Measurements from ENCODE around the gene CAPG.
A peak's percentile ranks its signal among the peaks of the same experiment; 100 is the strongest.

The CAPG gene

GRCh38 chr2:85438201-85439024 lies 28.2 kb upstream of the CAPG start:
- no peak for DNase-seq

- DNase-seq, result peak; percentile 48
These were observed 27.5 kb upstream of the CAPG start for GRCh38 chr2:85437488-85438200.

- DNase-seq, result no peak
These were observed 26.8 kb upstream of the CAPG start for GRCh38 chr2:85436836-85437487.

- no peak for DNase-seq
These were observed 26.0 kb upstream of the CAPG start for GRCh38 chr2:85435981-85436835.

GRCh38 chr2:85435220-85435958 lies 25.2 kb upstream of the CAPG start:
- DNase-seq, result no peak

GRCh38 chr2:85434696-85435095 lies 24.5 kb upstream of the CAPG start:
- DNase-seq, result no peak

GRCh38 chr2:85433511-85434089 lies 23.4 kb upstream of the CAPG start:
- peak; percentile 70 for DNase-seq

- peak; percentile 56 for DNase-seq
These were observed 21.5 kb upstream of the CAPG start for GRCh38 chr2:85431570-85432205.

- peak; percentile 89 for DNase-seq
These were observed 20.8 kb upstream of the CAPG start for GRCh38 chr2:85430752-85431569.

- no peak for DNase-seq
These were observed 19.7 kb upstream of the CAPG start for GRCh38 chr2:85429924-85430289.

GRCh38 chr2:85429213-85429923 lies 19.2 kb upstream of the CAPG start:
- no peak for DNase-seq

- no peak for DNase-seq
These were observed 18.2 kb upstream of the CAPG start for GRCh38 chr2:85428343-85428881.

- no peak for DNase-seq
These were observed 17.2 kb upstream of the CAPG start for GRCh38 chr2:85427300-85427835.

- no peak for DNase-seq
These were observed 15.4 kb upstream of the CAPG start for GRCh38 chr2:85425588-85425987.

- DNase-seq, result peak; percentile 89
These were observed 13.4 kb upstream of the CAPG start for GRCh38 chr2:85423525-85423924.

GRCh38 chr2:85422072-85422457 lies 11.9 kb upstream of the CAPG start:
- no peak for DNase-seq

- no peak for DNase-seq
These were observed 11.3 kb upstream of the CAPG start for GRCh38 chr2:85421260-85422071.

All from NCI-H1694 (cell line).